Fibroblast of peridontal ligament (primary cell): Measurements from ENCODE around the gene SEMA3C.
"Not testable (repeated sequence)": the region's sequence is repeated elsewhere in the genome, so short reads cannot be mapped to it uniquely, and the experiment has no call there.

Experiments used
- DNase-seq: peaks from one replicate; pipeline ENCODE4 v3.0.0-alpha.2; 2010; ENCODE audit errors: extremely low read depth

SEMA3C gene

GRCh38 chr7:80926955-80927354 lies 8.1 kb upstream of the SEMA3C start:
- not testable (repeated sequence) for DNase-seq

GRCh38 chr7:80924090-80924489 lies 5.2 kb upstream of the SEMA3C start:
- no peak for DNase-seq

DNA sequence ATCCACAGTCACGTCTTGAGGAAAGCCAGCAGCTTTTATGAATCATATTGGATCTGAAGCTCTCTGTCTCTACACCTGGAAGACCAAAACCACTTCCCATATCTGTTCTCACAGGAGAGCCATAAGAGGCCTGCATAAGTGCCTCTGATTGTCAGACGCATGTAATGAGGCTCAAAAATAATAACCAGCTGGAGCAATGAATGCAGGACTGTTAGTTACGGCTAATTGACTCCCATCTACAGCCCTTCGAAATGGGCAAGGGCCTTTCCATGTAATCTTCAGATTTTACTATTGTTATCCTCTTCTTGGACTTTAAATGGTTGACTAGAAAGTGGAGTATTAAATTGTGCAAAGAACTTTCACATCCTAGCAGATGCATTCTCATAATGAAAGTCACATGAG lies 4.4 kb upstream of the SEMA3C start:
- no peak for DNase-seq

DNA sequence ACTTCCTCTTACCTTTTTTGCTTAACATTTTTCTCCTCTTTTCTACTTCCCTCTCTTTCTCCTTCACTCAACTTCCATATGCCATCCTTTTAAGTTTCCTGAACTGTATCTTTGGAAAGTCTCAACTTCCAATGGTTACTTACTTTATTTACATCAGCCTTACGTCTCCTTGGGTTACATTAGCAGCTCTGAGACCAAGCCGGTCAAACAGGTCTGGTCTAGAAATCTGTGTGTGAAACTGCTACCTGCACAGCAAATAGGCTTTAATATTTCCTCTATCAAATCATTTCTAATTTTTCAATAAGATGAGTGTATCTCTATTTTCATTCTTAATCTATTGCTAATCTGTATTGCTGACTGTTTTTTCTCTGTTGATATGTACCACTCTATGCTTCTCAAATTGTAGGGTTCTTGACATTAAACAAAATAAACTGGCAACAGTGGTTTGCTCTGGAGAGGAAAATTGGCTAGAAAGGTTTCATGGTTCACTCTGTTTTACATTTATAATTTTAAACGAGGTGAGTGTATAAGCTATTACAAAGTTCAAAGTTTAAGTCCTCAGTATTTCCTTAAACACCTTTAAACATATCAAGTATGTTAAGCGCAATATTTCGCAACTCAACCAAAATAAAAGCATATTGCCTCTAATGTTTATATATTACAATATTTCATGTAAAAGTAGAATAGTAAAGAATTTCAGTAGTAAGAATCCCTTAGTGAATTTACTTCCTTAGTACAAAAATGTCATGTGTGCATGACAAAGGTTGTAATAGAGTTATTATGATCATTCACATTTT lies 3.6 kb upstream of the SEMA3C start:
- no peak for DNase-seq

DNA sequence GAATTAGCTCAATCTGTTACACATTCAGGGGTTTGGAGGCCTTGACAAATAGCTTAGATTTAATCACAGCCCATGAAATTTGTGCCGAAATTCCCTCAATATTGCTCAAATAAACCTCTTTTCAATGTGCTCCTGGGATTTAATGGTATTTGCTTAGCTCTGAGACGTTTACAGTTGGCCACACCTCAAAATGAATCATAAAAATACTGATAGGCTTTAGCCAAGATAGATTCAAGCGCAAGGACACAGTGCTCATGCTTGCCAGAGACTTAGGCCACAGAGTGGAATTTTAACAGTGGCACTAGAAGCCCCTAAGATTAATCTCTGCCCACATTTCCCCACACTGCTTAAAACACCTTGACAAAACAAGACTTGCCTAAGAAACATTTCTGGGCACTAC lies 2.3 kb upstream of the SEMA3C start:
- no peak for DNase-seq

DNA sequence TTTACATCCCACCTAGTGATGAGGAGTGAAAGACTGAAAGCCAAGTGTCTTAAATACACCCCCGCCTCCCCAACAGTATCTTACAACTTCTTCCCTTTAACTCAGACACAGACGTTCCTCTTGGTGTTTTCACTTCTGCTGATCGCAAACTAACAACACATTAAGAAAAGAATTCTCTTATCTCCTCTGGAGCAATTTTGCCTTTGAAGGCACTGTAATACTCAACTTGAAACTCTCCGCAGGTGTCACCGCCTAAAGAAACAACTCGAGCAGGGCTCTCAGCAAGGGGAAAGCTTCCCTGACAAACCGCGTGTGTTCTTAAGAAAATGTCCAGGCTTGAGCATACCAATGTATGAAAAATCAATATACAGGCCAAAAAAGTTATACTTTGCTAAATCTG lies 452 bp downstream of the SEMA3C start:
- DNase-seq, result no peak

GRCh38 chr7:80916770-80917741 lies 1.8 kb downstream of the SEMA3C start:
- DNase-seq, result peak; percentile 82

DNA sequence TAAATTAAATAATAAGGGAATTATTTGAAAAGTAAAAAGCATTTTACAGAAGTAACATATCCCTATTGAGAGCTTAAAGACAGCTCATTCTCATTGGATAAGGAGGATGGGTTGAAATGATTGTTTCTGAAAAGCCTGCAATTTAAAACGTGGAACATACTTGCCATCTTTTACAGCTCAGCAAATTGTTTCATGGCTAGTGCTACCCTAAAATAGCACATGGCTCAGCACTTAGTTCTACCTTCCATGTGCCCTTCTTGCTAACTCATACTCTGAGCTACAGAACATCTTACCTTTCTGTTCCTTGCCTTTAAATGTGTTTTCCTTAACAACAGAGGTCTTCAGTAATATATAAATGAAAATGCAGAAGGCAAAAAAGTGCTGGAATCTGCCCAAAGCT lies 8.6 kb downstream of the SEMA3C start:
- DNase-seq, result no peak

- no peak for DNase-seq
Observed at GRCh38 chr7:80908360-80908797, 10.5 kb downstream of the SEMA3C start.

- no peak for DNase-seq
Observed at GRCh38 chr7:80907612-80908011, 11.2 kb downstream of the SEMA3C start.

DNA sequence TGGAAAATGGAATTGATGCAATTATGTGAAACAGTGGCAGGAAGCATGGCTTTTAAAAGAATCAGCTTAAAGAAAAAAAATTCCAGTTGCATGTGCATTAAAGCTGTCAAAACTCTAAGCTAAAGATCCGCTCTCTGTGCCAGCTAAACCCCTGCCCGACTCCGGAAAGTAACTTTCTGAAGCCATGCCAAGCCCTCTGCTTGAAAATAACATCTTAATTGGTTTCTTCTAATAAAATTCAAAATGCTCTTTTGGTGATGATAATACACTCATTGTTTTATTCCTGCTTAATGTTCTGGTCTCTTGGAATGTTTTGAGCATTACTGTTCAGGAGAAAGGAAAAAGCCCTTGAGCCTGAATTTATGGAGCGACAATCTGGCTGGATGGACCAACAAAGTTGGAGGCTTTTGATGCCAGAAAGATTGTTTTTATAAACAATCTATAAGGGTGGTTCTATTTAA lies 11.7 kb downstream of the SEMA3C start:
- DNase-seq, result no peak

DNA sequence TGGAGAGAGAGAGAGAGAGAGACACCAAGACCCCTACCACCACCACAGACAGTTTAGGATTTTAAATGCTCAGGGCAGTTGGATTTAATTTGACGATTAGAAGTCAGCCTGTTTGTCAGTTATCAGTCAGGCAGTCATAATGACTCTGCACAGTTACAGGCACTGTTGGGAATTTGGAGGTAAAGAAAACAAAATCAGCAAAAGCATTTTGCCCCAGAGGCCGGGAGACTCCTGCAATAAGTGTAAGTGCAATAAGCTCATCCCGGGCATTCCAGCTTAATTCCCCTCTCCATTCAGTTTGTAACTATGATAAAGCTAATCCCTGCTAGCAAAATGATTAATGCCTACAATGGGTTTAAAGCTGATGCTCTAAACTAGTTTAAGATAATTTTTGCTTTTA lies 13.5 kb downstream of the SEMA3C start:
- DNase-seq, result no peak

DNA sequence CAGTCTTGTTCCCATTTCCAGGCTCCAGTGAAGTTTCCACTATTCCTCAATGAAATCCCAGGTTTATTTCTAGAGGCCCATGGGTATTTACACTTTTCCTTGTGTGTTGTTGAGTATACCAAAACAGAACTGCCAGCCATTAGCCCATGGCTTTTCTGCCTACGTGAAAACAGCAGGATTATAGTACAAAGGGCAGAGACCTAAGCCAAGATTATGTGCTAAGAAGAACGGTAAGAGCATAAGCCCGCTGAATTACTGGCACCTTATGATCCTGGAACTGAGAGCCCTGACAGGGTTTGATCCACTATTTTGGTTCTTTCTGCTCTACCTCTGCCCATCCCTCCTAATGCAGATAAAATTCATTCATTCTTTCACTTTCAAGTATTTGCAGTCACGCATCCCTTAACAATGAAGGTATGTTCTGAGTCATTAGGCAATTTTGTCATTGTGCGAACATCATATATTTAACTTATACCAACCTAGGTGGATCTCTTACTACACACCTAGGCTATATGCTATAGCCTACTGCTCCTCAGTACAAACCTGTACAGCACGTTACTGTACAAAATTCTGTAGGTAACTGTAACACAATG lies 16.0 kb downstream of the SEMA3C start:
- DNase-seq, result no peak

DNA sequence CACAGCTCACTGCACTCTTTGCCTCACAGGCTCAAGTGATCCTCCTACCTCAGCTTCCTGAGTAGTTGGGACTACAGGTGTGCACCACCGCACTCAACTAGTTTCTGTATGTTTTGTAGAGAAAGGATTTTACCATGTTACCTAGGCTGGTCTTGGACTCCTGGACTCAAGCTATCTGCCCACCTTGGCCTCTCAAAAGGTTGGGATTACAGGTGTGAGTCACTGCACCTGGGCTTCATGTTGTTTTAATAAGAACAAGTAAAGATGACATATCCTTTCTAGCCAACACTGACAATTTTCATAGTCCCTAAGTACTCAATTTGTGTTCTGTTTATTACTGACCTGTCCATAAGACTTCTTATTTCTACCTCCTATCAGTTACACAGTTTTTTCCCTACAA lies 16.8 kb downstream of the SEMA3C start:
- no peak for DNase-seq

DNA sequence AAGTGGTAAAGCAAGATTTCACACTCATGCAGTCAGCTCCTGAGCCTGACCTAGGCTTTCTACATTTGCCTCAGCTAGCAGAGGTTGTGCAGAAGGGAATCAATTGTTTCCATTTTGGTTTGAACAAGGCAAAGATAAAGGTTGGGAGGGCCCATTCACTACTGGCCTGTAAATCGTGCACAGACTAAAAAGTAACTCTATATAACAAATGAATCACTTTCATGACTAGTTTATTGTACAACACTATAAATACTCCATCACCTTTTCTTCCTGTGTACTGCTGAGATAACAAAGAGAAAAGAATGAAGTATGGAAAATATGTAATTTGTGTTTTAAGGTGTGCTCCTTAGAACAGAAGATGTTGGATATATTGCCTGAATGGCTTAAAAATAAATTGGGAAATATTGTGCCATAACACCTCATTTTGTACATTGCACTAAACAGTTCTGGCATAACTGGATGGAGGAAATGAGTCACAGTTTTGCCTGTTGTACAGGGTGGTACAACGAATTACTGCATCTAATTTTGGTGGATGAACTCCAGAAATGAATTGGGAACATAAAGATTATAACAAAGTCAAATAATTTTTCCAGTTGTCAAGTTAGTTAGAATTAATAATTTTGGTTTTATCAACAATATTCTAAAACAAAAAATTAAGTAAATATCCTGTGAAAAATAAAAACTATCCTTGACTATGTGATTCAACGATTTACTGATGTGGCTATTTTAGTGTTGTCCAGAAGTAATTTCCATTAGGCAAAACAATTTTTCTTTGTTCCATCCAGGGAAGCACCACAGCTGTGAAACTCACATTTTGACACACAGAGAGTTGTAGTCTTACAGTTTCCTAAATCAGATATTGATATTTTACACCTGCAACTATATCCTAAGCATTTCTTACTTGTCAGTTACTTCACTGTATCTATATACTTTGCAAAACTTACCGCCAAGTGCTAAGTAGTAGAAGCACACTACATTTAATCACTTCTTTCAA lies 18.0 kb downstream of the SEMA3C start:
- peak; percentile 84 for DNase-seq

DNA sequence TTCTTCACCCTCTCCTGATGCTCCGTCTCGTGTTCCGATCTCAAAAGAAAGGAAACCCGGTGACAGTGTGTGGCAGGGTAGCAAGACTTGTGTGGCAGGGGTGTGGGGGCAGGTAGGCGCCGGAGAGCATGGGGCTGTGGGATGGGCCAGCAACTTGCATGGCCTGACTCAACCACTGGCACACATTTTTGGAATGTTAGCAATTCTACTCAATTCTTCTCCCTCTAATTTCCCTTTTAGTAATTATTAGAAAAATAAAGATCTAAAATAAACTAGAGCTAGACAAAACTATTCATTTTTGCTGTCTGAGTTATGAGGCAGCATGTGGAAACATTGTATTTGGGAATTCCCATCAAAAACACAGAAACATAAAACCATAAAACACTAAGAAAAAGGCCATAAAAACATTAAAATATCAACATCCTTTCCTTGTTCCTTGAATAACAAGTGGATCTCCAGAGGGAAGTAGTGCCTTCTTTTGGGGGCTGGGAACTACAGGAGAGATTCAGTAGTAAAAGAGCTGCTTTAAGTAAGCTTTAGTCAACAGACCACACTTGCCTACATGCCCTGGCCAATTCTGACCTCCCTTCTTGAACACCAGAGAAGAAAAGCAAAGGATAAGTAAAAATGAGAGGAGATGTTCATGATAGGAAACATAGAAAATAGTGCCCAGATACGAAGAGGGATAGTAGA lies 21.8 kb downstream of the SEMA3C start:
- DNase-seq, result no peak

DNA sequence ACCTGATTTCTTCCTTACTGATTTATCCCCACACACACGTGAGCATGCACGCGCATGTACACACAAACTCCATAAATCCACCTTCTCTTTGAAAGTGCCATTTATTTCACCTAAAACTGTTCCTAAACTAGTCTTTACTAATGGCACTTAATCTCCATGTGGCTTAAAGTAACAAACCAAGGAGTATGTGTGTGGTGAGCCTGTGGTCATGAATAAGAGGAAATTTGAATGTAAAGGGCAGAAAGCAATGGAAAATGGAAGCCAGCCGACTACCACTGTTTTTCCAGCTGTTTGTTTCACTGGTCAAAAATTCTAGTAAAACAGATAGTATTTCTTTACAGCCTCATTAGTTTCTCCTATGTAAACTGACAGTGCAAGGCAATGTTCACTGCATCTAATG lies 23.8 kb downstream of the SEMA3C start:
- no peak for DNase-seq

DNA sequence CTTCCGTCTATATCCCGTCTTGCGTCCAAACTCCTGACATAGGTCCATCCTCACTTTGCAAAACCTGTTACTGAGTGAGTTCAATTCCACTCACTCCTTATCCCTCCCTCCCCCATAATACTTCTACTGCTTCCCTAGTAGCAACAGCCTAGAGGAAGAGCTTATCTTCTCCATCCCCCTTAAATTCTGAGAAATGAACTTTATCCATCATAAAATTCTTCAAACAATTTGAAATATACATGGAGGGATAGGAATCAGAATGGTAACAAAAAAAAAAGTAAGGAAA lies 27.6 kb downstream of the SEMA3C start:
- DNase-seq, result no peak

GRCh38 chr7:80890426-80891258 lies 28.2 kb downstream of the SEMA3C start:
- peak; percentile 79 for DNase-seq

GRCh38 chr7:80889525-80889924 lies 29.3 kb downstream of the SEMA3C start:
- no peak for DNase-seq
